Neuronal stem cell (in vitro differentiated cells): ENCODE data around the gene SUPV3L1.

Experiments used
- DNase-seq: peaks from one replicate; pipeline ENCODE4 v3.0.0-alpha.2; 2013; ENCODE audit warnings: low spot score
- H2AFZ ChIP-seq: one replicate; pipeline ENCODE4 v1.6.1; 2013; ENCODE audit warnings: mild to moderate bottlenecking, low read length, inconsistent platforms
- H2AK5ac ChIP-seq: 2 replicates; pipeline ENCODE4 v1.6.1; 2013; ENCODE audit warnings: low read depth, mild to moderate bottlenecking, inconsistent platforms, low read length, moderate library complexity, mixed read lengths
- H2BK120ac ChIP-seq: 2 replicates; pipeline ENCODE4 v1.6.1; 2013; ENCODE audit warnings: low read depth, mild to moderate bottlenecking, inconsistent platforms, low read length, moderate library complexity, mixed read lengths
- H2BK12ac ChIP-seq: one replicate; pipeline ENCODE4 v1.6.1; 2013; ENCODE audit warnings: low read length, inconsistent platforms
- H2BK15ac ChIP-seq: 2 replicates; pipeline ENCODE4 v1.6.1; 2013; ENCODE audit warnings: mild to moderate bottlenecking, low read length, inconsistent platforms, mixed read lengths
- H2BK5ac ChIP-seq: one replicate; pipeline ENCODE4 v1.6.1; 2013; ENCODE audit warnings: inconsistent platforms, mild to moderate bottlenecking, low read length, moderate library complexity
- H3K14ac ChIP-seq: one replicate; pipeline ENCODE4 v1.6.1; 2013; ENCODE audit warnings: low read length, inconsistent platforms
- H3K18ac ChIP-seq: 2 replicates; pipeline ENCODE4 v1.6.1; 2013; ENCODE audit warnings: low read length, inconsistent platforms
- H3K23ac ChIP-seq: 2 replicates; pipeline ENCODE4 v1.6.1; 2013; ENCODE audit warnings: low read depth, mild to moderate bottlenecking, mixed read lengths, low read length, inconsistent platforms; ENCODE audit not compliant: poor library complexity
- H3K27ac ChIP-seq: replicated peaks from 3 replicates; pipeline ENCODE4 v1.5.1; 2013; ENCODE audit warnings: low read length, inconsistent platforms
- H3K27me3 ChIP-seq, 3 experiments: 2 replicates each; pipeline ENCODE4 v1.6.1; 2013; ENCODE audit warnings: low read length in 3 of 3, mild to moderate bottlenecking in 2 of 3, inconsistent platforms in 1 of 3, low read depth in 1 of 3, mixed read lengths in 1 of 3, moderate library complexity in 1 of 3; ENCODE audit not compliant: control insufficient read depth in 3 of 3, insufficient read depth in 3 of 3
- H3K36me3 ChIP-seq, 2 donors: replicated peaks in 1 of 2; 2 replicates each; pipeline ENCODE4 v1.6.1; 2013; ENCODE audit warnings: low read length in 2 of 2; ENCODE audit not compliant: control insufficient read depth in 2 of 2, insufficient read depth in 2 of 2
- H3K4ac ChIP-seq: 2 replicates; pipeline ENCODE4 v1.6.1; 2013; ENCODE audit warnings: inconsistent platforms, mild to moderate bottlenecking, low read length, moderate library complexity
- H3K4me1 ChIP-seq, 2 donors: 1 replicate in 1 of 2; 2 replicates in 1 of 2; pipeline ENCODE4 v1.6.1; 2013; ENCODE audit warnings: low read length in 2 of 2, low read depth in 1 of 2; ENCODE audit not compliant: control insufficient read depth in 2 of 2, insufficient read depth in 1 of 2
- H3K4me2 ChIP-seq: one replicate; pipeline ENCODE4 v1.6.1; 2013; ENCODE audit warnings: mild to moderate bottlenecking, low read length, inconsistent platforms; ENCODE audit not compliant: insufficient read depth, poor library complexity, severe bottlenecking
- H3K4me3 ChIP-seq, 2 donors: 2 replicates each; pipeline ENCODE4 v1.5.1; 2013; ENCODE audit warnings: low read length in 2 of 2, mild to moderate bottlenecking in 2 of 2, inconsistent platforms in 1 of 2, moderate library complexity in 1 of 2
- H3K79me1 ChIP-seq: one replicate; pipeline ENCODE4 v1.6.1; 2013; ENCODE audit warnings: low read depth, mild to moderate bottlenecking, inconsistent platforms, low read length, moderate library complexity
- H3K9ac ChIP-seq: one replicate; pipeline ENCODE4 v1.6.1; 2013; ENCODE audit warnings: mild to moderate bottlenecking, low read depth, low read length, inconsistent platforms; ENCODE audit not compliant: poor library complexity
- H3K9me3 ChIP-seq, 2 donors: replicated peaks in 1 of 2; 2 replicates each; pipeline versions ENCODE3 to v1.6.1; 2013; ENCODE audit warnings: low read length in 2 of 2, mild to moderate bottlenecking in 2 of 2, inconsistent platforms in 1 of 2, low read depth in 1 of 2, mixed read lengths in 1 of 2, moderate library complexity in 1 of 2; ENCODE audit not compliant: control insufficient read depth in 2 of 2, insufficient read depth in 1 of 2
- H4K8ac ChIP-seq: one replicate; pipeline ENCODE4 v1.6.1; 2013; ENCODE audit warnings: low read depth, mild to moderate bottlenecking, inconsistent platforms, low read length, moderate library complexity
- H4K91ac ChIP-seq: one replicate; pipeline ENCODE4 v1.6.1; 2013; ENCODE audit warnings: low read length, low read depth, mild to moderate bottlenecking, inconsistent platforms; ENCODE audit not compliant: poor library complexity
- WGBS, 2 donors: extraction: QIAGEN DNeasy Blood & Tissue Kit; methylation state at CpG; one replicate each; pipeline ENCODE4 v1.1.7; 2013; ENCODE audit warnings: missing lambda C conversion rate in 2 of 2, mixed read lengths in 1 of 2; ENCODE audit not compliant: insufficient read length in 2 of 2, insufficient replicate concordance in 1 of 2; ENCODE audit errors: extremely low coverage in 2 of 2; 5-methylcytosine and 5-hydroxymethylcytosine counted together

SUPV3L1 gene

DNA sequence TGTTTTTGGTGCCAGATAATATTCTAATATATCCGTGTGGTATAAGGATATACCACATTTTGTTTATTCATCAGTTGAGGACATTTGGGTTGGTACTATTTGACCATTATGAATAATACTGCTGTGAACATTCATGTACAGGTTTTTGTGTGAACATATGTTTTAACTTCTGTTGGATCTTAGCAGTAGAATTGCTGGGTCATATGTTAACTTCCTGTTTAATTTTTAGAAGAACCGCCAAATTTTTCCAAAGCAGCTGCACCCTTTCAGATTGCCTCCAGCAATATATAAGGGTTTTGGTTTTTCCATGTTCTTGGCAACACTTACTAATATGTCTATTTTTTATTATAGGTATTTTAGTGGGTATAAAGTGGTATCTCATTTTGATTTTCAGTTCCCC lies 33.3 kb upstream of the SUPV3L1 start:
- Histone ChIP-seq H3K9me3 (no peaks in the 10 kb centered on the region), H3K27me3 (no peaks in the 10 kb centered on the region), H3K4me3 (no peak overlapping the region), H3K36me3 (peaks cover 0 to 6% of the 10 kb centered on the region in 2 donors), H2BK12ac (no peak overlapping the region), H2BK15ac (no peak overlapping the region), H4K91ac (no peak overlapping the region), H2BK120ac (no peak overlapping the region), H3K18ac (no peak overlapping the region), H3K4me1 (no peaks in the 10 kb centered on the region), H3K14ac (no peak overlapping the region), H3K23ac (no peak overlapping the region), H3K4me2 (no peak overlapping the region), H2AK5ac (no peak overlapping the region), H2BK5ac (no peak overlapping the region), H3K9ac (no peak overlapping the region), H3K4ac (no peak overlapping the region), H3K79me1 (peaks cover 1% of the 10 kb centered on the region), H3K27ac (no peak overlapping the region), H2AFZ (no peak overlapping the region), H4K8ac (no peak overlapping the region)
- no peak for DNase-seq
- no CpG with 5 or more reads among the region's 2 CpGs for WGBS, 2 donors

DNA sequence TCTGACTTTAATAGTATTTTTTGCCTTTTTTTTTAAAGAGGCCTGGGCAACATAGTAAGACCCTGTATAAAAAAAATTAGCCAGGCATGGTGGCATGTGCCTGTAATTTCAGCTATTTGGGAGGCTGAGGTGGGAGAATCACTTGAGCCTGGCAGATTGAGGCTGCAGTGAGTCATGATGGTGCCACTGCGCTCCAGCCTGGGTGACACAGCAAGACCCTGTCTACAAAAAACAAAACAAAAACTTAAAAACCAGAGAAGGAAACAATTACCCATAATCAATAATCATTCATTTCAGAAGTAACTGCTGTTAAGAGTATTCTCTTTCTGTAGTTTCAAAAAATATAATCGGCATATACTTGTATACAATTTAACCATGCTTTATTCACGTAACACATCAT lies 28.1 kb upstream of the SUPV3L1 start:
- Histone ChIP-seq H3K9me3 (no peaks in the 10 kb centered on the region), H3K18ac (no peak overlapping the region), H3K79me1 (peaks cover 1% of the 10 kb centered on the region), H4K91ac (no peak overlapping the region), H2AFZ (no peak overlapping the region), H3K27me3 (no peaks in the 10 kb centered on the region), H3K9ac (no peak overlapping the region), H2BK12ac (no peak overlapping the region), H3K4ac (no peak overlapping the region), H4K8ac (no peak overlapping the region), H3K4me3 (no peak overlapping the region), H3K14ac (no peak overlapping the region), H2BK5ac (no peak overlapping the region), H2BK120ac (no peak overlapping the region), H3K4me2 (no peak overlapping the region), H2BK15ac (no peak overlapping the region), H3K4me1 (no peaks in the 10 kb centered on the region), H3K23ac (no peak overlapping the region), H3K27ac (no peak overlapping the region), H2AK5ac (no peak overlapping the region), H3K36me3 (peaks cover 0 to 10% of the 10 kb centered on the region in 2 donors)
- DNase-seq, result no peak
- no CpG with 5 or more reads among the region's 3 CpGs for WGBS, 2 donors

DNA sequence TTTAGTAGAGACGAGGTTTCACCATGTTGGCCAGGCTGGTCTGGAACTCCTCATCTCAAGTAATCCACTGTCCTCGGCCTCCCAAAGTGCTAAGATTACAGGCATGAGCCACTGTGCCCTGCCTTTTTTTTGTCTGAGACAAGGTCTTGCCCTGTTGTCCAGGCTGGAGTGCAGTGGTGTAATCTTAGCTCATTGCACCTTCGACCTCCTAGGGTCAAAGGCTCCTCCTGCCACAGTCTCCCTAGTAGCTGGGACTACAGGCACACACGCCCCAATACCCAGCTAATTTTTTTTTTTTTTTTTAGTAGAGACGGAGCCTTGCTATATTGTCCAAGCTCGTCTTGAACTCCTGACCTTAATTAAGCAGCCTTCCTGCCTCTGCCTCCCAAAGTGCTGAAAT lies 26.8 kb upstream of the SUPV3L1 start:
- Histone ChIP-seq H3K4me3 (no peak overlapping the region), H2AFZ (no peak overlapping the region), H3K14ac (no peak overlapping the region), H3K23ac (no peak overlapping the region), H2AK5ac (no peak overlapping the region), H4K8ac (no peak overlapping the region), H3K9me3 (no peaks in the 10 kb centered on the region), H3K36me3 (peaks cover 0 to 22% of the 10 kb centered on the region in 2 donors), H3K27me3 (no peaks in the 10 kb centered on the region), H2BK5ac (no peak overlapping the region), H3K27ac (no peak overlapping the region), H3K4me1 (no peaks in the 10 kb centered on the region), H2BK15ac (no peak overlapping the region), H3K4me2 (no peak overlapping the region), H3K4ac (no peak overlapping the region), H3K9ac (no peak overlapping the region), H2BK12ac (no peak overlapping the region), H2BK120ac (no peak overlapping the region), H3K79me1 (peaks cover 1% of the 10 kb centered on the region), H4K91ac (no peak overlapping the region), H3K18ac (no peak overlapping the region)
- WGBS, 2 donors, result no CpG with 5 or more reads among the region's 6 CpGs
- no peak for DNase-seq

DNA sequence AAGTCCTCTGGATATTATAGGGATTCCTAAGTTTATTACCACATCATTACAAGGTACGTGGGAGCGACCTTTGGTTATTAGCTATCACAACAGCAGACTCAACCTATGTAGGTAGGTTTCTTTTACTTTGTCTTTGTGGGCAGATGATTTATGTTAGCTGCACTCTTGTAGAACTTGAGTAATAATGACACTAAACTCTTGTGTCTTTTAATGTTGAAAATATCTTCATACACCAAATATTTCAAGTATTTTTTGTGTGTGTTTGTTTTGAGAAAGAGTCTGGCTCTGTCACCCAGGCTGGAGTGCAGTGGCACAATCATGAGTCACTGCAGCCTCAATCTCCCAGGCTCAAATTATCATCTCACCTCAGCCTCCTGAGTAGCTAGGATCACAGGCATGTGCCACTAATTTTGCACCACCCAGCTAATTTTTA lies 19.2 kb upstream of the SUPV3L1 start:
- DNase-seq, result no peak
- no peak overlapping the region for H3K23ac ChIP-seq
- no peak overlapping the region for H3K4ac ChIP-seq

More for the DNA sequence above, 19.2 kb upstream of the SUPV3L1 start:
- H3K4me2 ChIP-seq, result no peak overlapping the region
- no peak overlapping the region for H2AFZ ChIP-seq
- no peak overlapping the region for H2BK12ac ChIP-seq
- H3K27ac ChIP-seq, result no peak overlapping the region
- peaks cover 4 to 86% of the 10 kb centered on the region in 2 donors for H3K36me3 ChIP-seq
- no peak overlapping the region for H4K8ac ChIP-seq
- WGBS, 2 donors, result no CpG with 5 or more reads among the region's 2 CpGs
- H2BK120ac ChIP-seq, result no peak overlapping the region
- no peak overlapping the region for H3K14ac ChIP-seq
- H4K91ac ChIP-seq, result no peak overlapping the region
- no peaks in the 10 kb centered on the region for H3K4me1 ChIP-seq
- no peak overlapping the region for H2BK5ac ChIP-seq
- no peak overlapping the region for H3K4me3 ChIP-seq
- no peaks in the 10 kb centered on the region for H3K9me3 ChIP-seq
- no peaks in the 10 kb centered on the region for H3K79me1 ChIP-seq
- H3K9ac ChIP-seq, result no peak overlapping the region
- no peak overlapping the region for H2BK15ac ChIP-seq
- no peak overlapping the region for H2AK5ac ChIP-seq
- H3K27me3 ChIP-seq, result no peaks in the 10 kb centered on the region
- H3K18ac ChIP-seq, result no peak overlapping the region
